Measurements from ENCODE around the gene ACSL3. TPM values are rescaled to one million over a fixed set of nuclear protein-coding genes. Genes with fewer than 3 reads are reported as not detected.
"Not testable (repeated sequence)": the region's sequence is repeated elsewhere in the genome, so short reads cannot be mapped to it uniquely, and the experiment has no call there.

Gene ACSL3
- total and polyA plus RNA-seq, 3 donors from 2014 or later: 66.7 to 96.6 (median 87.4) TPM

- no peak overlapping the region for H3K27ac ChIP-seq
- no peaks in the 10 kb centered on the region for H3K9me3 ChIP-seq
- H3K4me1 ChIP-seq: peaks cover 28% of the 10 kb centered on the region
- intact Hi-C loops (cut with DNase I; ENCODE audit: low total_unique reads): no loop called here
- H3K4me3 ChIP-seq: no peak overlapping the region
- TF ChIP-seq POLR2A (IDR thresholded peaks at IDR 0.05): no peak
- TF ChIP-seq, protein P1, sequence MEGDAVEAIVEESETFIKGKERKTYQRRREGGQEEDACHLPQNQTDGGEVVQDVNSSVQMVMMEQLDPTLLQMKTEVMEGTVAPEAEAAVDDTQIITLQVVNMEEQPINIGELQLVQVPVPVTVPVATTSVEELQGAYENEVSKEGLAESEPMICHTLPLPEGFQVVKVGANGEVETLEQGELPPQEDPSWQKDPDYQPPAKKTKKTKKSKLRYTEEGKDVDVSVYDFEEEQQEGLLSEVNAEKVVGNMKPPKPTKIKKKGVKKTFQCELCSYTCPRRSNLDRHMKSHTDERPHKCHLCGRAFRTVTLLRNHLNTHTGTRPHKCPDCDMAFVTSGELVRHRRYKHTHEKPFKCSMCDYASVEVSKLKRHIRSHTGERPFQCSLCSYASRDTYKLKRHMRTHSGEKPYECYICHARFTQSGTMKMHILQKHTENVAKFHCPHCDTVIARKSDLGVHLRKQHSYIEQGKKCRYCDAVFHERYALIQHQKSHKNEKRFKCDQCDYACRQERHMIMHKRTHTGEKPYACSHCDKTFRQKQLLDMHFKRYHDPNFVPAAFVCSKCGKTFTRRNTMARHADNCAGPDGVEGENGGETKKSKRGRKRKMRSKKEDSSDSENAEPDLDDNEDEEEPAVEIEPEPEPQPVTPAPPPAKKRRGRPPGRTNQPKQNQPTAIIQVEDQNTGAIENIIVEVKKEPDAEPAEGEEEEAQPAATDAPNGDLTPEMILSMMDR (IDR thresholded peaks at IDR 0.05): no peak
- no peak for DNase-seq
- H3K27me3 ChIP-seq: no peaks in the 10 kb centered on the region
- 56 to 72% methylated on average over 2 of the region's 2 CpGs for WGBS, 2 donors
- no peaks in the 10 kb centered on the region for H3K36me3 ChIP-seq (ENCODE audit: low read depth, missing control alignments)
Observed at GRCh38 chr2:222865301-222865700, 4.5 kb downstream of the ACSL3 start.

- H3K4me3 ChIP-seq: no peak overlapping the region
- no peaks in the 10 kb centered on the region for H3K27me3 ChIP-seq
- peaks cover 28% of the 10 kb centered on the region for H3K4me1 ChIP-seq
- H3K9me3 ChIP-seq: no peaks in the 10 kb centered on the region
- no peak overlapping the region for H3K27ac ChIP-seq
- TF ChIP-seq, protein P1 (IDR thresholded peaks at IDR 0.05): no peak
- TF ChIP-seq POLR2A (IDR thresholded peaks at IDR 0.05): no peak
- WGBS, 2 donors: 82 to 86% methylated on average over 12 to 13 of the region's 13 CpGs
- intact Hi-C loops (cut with DNase I; ENCODE audit: low total_unique reads): no loop called here
- no peak for DNase-seq
- no peaks in the 10 kb centered on the region for H3K36me3 ChIP-seq (ENCODE audit: low read depth, missing control alignments)
Observed at GRCh38 chr2:222866358-222866960, 5.6 kb downstream of the ACSL3 start.

GRCh38 chr2:222868560-222869251, 7.9 kb downstream of the ACSL3 start:
- H3K27me3 ChIP-seq; H3K4me3 ChIP-seq; H3K9me3 ChIP-seq; H3K4me1 ChIP-seq; H3K27ac ChIP-seq; intact Hi-C loops (cut with DNase I; ENCODE audit: low total_unique reads); DNase-seq; H3K36me3 ChIP-seq (ENCODE audit: low read depth, missing control alignments): not testable (repeated sequence)
- 92 to 93% methylated on average over 8 of the region's 8 CpGs for WGBS, 2 donors

DNA sequence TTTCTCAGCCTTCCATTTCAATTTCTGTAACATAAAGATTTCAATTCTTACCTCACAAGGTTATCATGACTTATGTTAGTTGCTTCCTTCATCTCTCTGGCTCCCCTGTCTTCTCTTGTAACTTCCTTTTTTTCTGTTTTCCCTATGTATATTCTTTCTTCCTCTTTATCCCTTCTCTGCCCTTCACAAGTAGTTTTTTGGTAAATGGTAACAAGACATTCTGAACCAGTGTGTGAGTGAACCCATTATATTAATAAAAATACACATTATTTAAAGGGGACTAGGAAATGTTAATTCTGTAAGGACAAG, 8.4 kb downstream of the ACSL3 start:
- H3K4me1 ChIP-seq: peaks cover 5% of the 10 kb centered on the region
- no peaks in the 10 kb centered on the region for H3K9me3 ChIP-seq
- no peak for DNase-seq
- no peak overlapping the region for H3K4me3 ChIP-seq
- no peak overlapping the region for H3K27ac ChIP-seq
- no peaks in the 10 kb centered on the region for H3K36me3 ChIP-seq (ENCODE audit: low read depth, missing control alignments)
- no peaks in the 10 kb centered on the region for H3K27me3 ChIP-seq
- intact Hi-C loops (cut with DNase I; ENCODE audit: low total_unique reads): no loop called here
- TF ChIP-seq, protein P1 (IDR thresholded peaks at IDR 0.05): no peak
- no peak for TF ChIP-seq POLR2A (IDR thresholded peaks at IDR 0.05)

DNA sequence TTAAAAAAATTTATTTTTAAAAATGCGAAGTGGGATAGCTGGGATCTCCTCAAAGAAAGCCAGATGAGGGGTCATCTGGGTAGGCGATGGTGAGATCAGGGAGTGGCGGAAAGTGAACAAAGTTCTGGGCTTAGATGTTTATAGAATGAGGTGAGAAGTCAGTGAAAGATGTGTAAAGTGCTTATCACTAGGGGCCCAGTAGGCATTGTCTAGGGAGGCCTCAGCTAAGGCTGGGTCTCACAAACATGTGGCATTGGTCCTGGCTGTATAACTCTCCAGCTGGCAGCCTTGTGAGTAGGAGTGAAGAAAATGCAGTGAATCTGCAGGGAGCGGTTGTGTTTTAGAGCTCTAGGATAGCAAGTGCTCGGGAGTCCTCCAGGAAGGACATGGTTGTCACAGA, 10.5 kb downstream of the ACSL3 start:
- Histone ChIP-seq H3K27me3 (no peaks in the 10 kb centered on the region), H3K36me3 (ENCODE audit: low read depth, missing control alignments) (no peaks in the 10 kb centered on the region), H3K4me1 (no peaks in the 10 kb centered on the region), H3K9me3 (no peaks in the 10 kb centered on the region), H3K4me3 (no peak overlapping the region), H3K27ac (no peak overlapping the region)
- 89 to 100% methylated on average over 5 of the region's 5 CpGs for WGBS, 2 donors
- no peak for DNase-seq
- TF ChIP-seq, protein P1 (IDR thresholded peaks at IDR 0.05): no peak
- TF ChIP-seq POLR2A (IDR thresholded peaks at IDR 0.05): no peak
- intact Hi-C loops (cut with DNase I; ENCODE audit: low total_unique reads): no loop called here

All from testis (tissue), 3 donors.